H1 (cell line): Measurements from ENCODE around the gene MNAT1. TPM values are rescaled to one million over a fixed set of nuclear protein-coding genes. Genes with fewer than 3 reads are reported as not detected.
A peak's percentile ranks its signal among the peaks of the same experiment; 100 is the strongest.

ENCODE experiments used
- CTCF ChIA-PET: fragments of 300-600 bp; sonication (Branson Sonifier 250); formaldehyde crosslinking; loops from one replicate; lab custom pipeline; 2021; ENCODE audit not compliant: partially characterized antibody; lab: Charles Lee
- POLR2A ChIA-PET: fragments of 300-600 bp; sonication (Branson Sonifier 250); formaldehyde crosslinking; loops from one replicate; lab custom pipeline; 2021; ENCODE audit warnings: inconsistent platforms; ENCODE audit not compliant: partially characterized antibody; lab: Charles Lee
- DNase-seq, 2 experiments: peaks; one replicate each; pipeline versions ENCODE4 v3.0.0 to v3.0.0-alpha.2; 2010 to 2022; ENCODE audit warnings: low spot score in 2 of 2, low read depth in 1 of 2, mixed read lengths in 1 of 2
- FAIRE-seq: peaks from 2 replicates; lab custom pipeline; 2011; peaks lifted over from hg19 to GRCh38; lab: Jason Lieb, UNC
- H2AFZ ChIP-seq: 2 replicates; pipeline ENCODE4 v1.8.1; 2012; ENCODE audit warnings: low read length, inconsistent platforms
- H2AK5ac ChIP-seq: 2 replicates; pipeline ENCODE4 v1.6.1; 2013; ENCODE audit warnings: low read depth, low read length
- H2BK120ac ChIP-seq: replicated peaks from 2 replicates; pipeline ENCODE3; 2013; ENCODE audit warnings: low read depth, low read length, inconsistent platforms
- H2BK12ac ChIP-seq: 2 replicates; pipeline ENCODE4 v1.6.1; 2013; ENCODE audit warnings: low read depth, low read length
- H2BK15ac ChIP-seq: 2 replicates; pipeline ENCODE4 v1.6.1; 2013; ENCODE audit warnings: low read length
- H2BK20ac ChIP-seq: 2 replicates; pipeline ENCODE4 v1.6.1; 2013; ENCODE audit warnings: low read length
- H2BK5ac ChIP-seq: 2 replicates; pipeline ENCODE4 v1.6.1; 2013; ENCODE audit warnings: low read depth, low read length
- H3K14ac ChIP-seq: 2 replicates; pipeline ENCODE4 v1.6.1; 2013; ENCODE audit warnings: inconsistent platforms; ENCODE audit not compliant: insufficient read length
- H3K18ac ChIP-seq: 2 replicates; pipeline ENCODE4 v1.6.1; 2013; ENCODE audit warnings: low read length; ENCODE audit errors: extremely low read depth
- H3K23ac ChIP-seq: 2 replicates; pipeline ENCODE4 v1.6.1; 2013; ENCODE audit warnings: inconsistent platforms; ENCODE audit not compliant: insufficient read length
- H3K23me2 ChIP-seq: 2 replicates; pipeline ENCODE4 v1.6.1; 2013; ENCODE audit warnings: low read depth, low read length
- H3K27ac ChIP-seq: 2 replicates; pipeline ENCODE4 v1.6.1; 2011; ENCODE audit warnings: low read depth, low read length, inconsistent platforms
- H3K27me3 ChIP-seq, 4 experiments: replicated peaks in 1 of 4; 1 replicate in 1 of 4; 2 replicates in 3 of 4; pipeline versions ENCODE4 v1.6.1 to v1.8.1; 2011 to 2013; ENCODE audit warnings: low read length in 3 of 4, mild to moderate bottlenecking in 3 of 4, inconsistent platforms in 2 of 4, mixed read lengths in 2 of 4, moderate library complexity in 1 of 4; ENCODE audit not compliant: control insufficient read depth in 3 of 4, insufficient read depth in 3 of 4; ENCODE audit errors: extremely low read depth in 1 of 4
- H3K36me3 ChIP-seq, 4 experiments: 2 replicates each; pipeline versions ENCODE4 v1.6.1 to v1.8.1; 2011 to 2013; ENCODE audit warnings: mild to moderate bottlenecking in 4 of 4, low read length in 3 of 4, moderate library complexity in 2 of 4, control low read depth in 1 of 4, inconsistent platforms in 1 of 4; ENCODE audit not compliant: insufficient read depth in 4 of 4, control insufficient read depth in 2 of 4
- H3K4ac ChIP-seq: replicated peaks from 2 replicates; pipeline ENCODE3; 2013; ENCODE audit warnings: low read length, low read depth, mixed read lengths, inconsistent platforms; ENCODE audit not compliant: insufficient read length
- H3K4me1 ChIP-seq, 4 experiments: replicated peaks in 1 of 4; 1 replicate in 1 of 4; 2 replicates in 3 of 4; pipeline versions ENCODE4 v1.6.1 to v1.8.1; 2011 to 2013; ENCODE audit warnings: low read length in 3 of 4, inconsistent platforms in 2 of 4, mixed read lengths in 1 of 4; ENCODE audit not compliant: insufficient read depth in 4 of 4, control insufficient read depth in 3 of 4
- H3K4me2 ChIP-seq, 2 experiments: 2 replicates each; pipeline versions ENCODE4 v1.6.1 to v1.8.1; 2011 to 2013; ENCODE audit warnings: low read depth in 2 of 2, low read length in 2 of 2, control low read depth in 1 of 2, inconsistent platforms in 1 of 2, mild to moderate bottlenecking in 1 of 2; ENCODE audit not compliant: insufficient read depth in 1 of 2
- H3K4me3 ChIP-seq, 4 experiments: fragments of 200-600, 300-600 bp in 1 of 4; sonication (generic), shearing (Covaris generic), sonication (Bioruptor Twin) in 1 of 4; 2 replicates each; pipeline versions ENCODE4 v1.5.1 to v1.8.1; 2011 to 2016; ENCODE audit warnings: low read length in 4 of 4, low read depth in 3 of 4, control low read depth in 2 of 4, inconsistent platforms in 2 of 4, mild to moderate bottlenecking in 2 of 4, mixed read lengths in 1 of 4, moderate library complexity in 1 of 4; ENCODE audit not compliant: insufficient read depth in 2 of 4; ENCODE audit errors: extremely low read depth in 1 of 4
- H3K56ac ChIP-seq: replicated peaks from 2 replicates; pipeline ENCODE3; 2013; ENCODE audit warnings: low read depth, mild to moderate bottlenecking, mixed read lengths, low read length, inconsistent platforms; ENCODE audit not compliant: insufficient read length
- H3K79me1 ChIP-seq: 2 replicates; pipeline ENCODE4 v1.6.1; 2013; ENCODE audit warnings: low read depth, low read length, control low read depth
- H3K79me2 ChIP-seq, 2 experiments: 2 replicates each; pipeline versions ENCODE4 v1.6.1 to v1.8.1; 2012 to 2013; ENCODE audit warnings: low read length in 2 of 2, mild to moderate bottlenecking in 2 of 2, inconsistent platforms in 1 of 2; ENCODE audit not compliant: insufficient read depth in 2 of 2, control insufficient read depth in 1 of 2
- H3K9ac ChIP-seq, 4 experiments: replicated peaks in 1 of 4; 1 replicate in 1 of 4; 2 replicates in 3 of 4; pipeline versions ENCODE4 v1.6.1 to v1.8.1; 2011 to 2013; ENCODE audit warnings: low read depth in 3 of 4, low read length in 3 of 4, control low read depth in 2 of 4, mild to moderate bottlenecking in 2 of 4, moderate library complexity in 2 of 4, inconsistent platforms in 1 of 4; ENCODE audit errors: extremely low read depth in 1 of 4
- H3K9me3 ChIP-seq, 2 experiments: 2 replicates each; pipeline versions ENCODE4 v1.6.1 to v1.8.1; 2012 to 2013; ENCODE audit warnings: mild to moderate bottlenecking in 2 of 2, moderate library complexity in 2 of 2, control low read depth in 1 of 2, inconsistent platforms in 1 of 2, low read depth in 1 of 2, low read length in 1 of 2, mixed read lengths in 1 of 2; ENCODE audit not compliant: insufficient read depth in 2 of 2
- H4K20me1 ChIP-seq, 2 experiments: replicated peaks in 1 of 2; 2 replicates each; pipeline versions ENCODE3 to v1.8.1; 2011 to 2013; ENCODE audit warnings: inconsistent platforms in 2 of 2, low read length in 2 of 2, mild to moderate bottlenecking in 1 of 2; ENCODE audit not compliant: insufficient read depth in 2 of 2, control insufficient read depth in 1 of 2
- H4K5ac ChIP-seq: 2 replicates; pipeline ENCODE4 v1.6.1; 2013; ENCODE audit warnings: low read length, low read depth, mixed read lengths, inconsistent platforms; ENCODE audit not compliant: insufficient read length
- H4K8ac ChIP-seq: 2 replicates; pipeline ENCODE4 v1.8.0; 2013; ENCODE audit warnings: mild to moderate bottlenecking, moderate library complexity, low read length, inconsistent platforms; ENCODE audit not compliant: insufficient read depth; ENCODE audit errors: extremely low read depth
- H4K91ac ChIP-seq: replicated peaks from 2 replicates; pipeline ENCODE3; 2013; ENCODE audit warnings: low read length, mixed read lengths, inconsistent platforms; ENCODE audit not compliant: insufficient read length
- BCL11A ChIP-seq, 2 experiments: IDR thresholded peaks; one replicate each; pipeline ENCODE4 v1.6.1; 2011; ENCODE audit warnings: low read depth in 2 of 2, low read length in 2 of 2, mild to moderate bottlenecking in 2 of 2
- EZH2 ChIP-seq: fragments of 200-600 bp; sonication (generic); IDR thresholded peaks from 2 replicates; pipeline ENCODE4 v1.7.1; 2012; ENCODE audit warnings: low read depth, mild to moderate bottlenecking, moderate library complexity, low read length, inconsistent platforms; ENCODE audit not compliant: severe bottlenecking
- RBBP5 ChIP-seq: IDR thresholded peaks from 2 replicates; pipeline ENCODE4 v1.7.1; 2012; ENCODE audit warnings: low read depth, mild to moderate bottlenecking, inconsistent platforms, low read length, moderate library complexity, borderline replicate concordance
- SP4 ChIP-seq: IDR thresholded peaks from 2 replicates; pipeline ENCODE4 v1.6.1; 2012; ENCODE audit warnings: low read length, inconsistent platforms
- WGBS, 2 experiments: shearing (Covaris generic) in 1 of 2; methylation state at CpG; one replicate each; pipeline versions ENCODE4 v1.1.6 to v1.1.7; 2013 to 2015; ENCODE audit warnings: low lambda C conversion rate in 2 of 2, mixed read lengths in 2 of 2, inconsistent platforms in 1 of 2, low coverage in 1 of 2, missing lambda C conversion rate in 1 of 2; ENCODE audit not compliant: insufficient replicate concordance in 2 of 2, insufficient coverage in 1 of 2, insufficient read length in 1 of 2; ENCODE audit errors: extremely low coverage in 1 of 2, missing lambda C conversion rate in 1 of 2; 5-methylcytosine and 5-hydroxymethylcytosine counted together
- polyA plus RNA-seq, 7 experiments: library from polyadenylated mRNA; depleted of rRNA in 3 of 7; stranded (reverse) in 5 of 7; unstranded in 2 of 7; fragments of >200 nt in 5 of 7; fragments of 200-250 nt in 2 of 7; gene quantifications; 1 replicate in 5 of 7; 2 replicates in 1 of 7; 4 replicates in 1 of 7; pipeline versions ENCODE4 v1.2.1 to v1.2.3, GENCODE V29; 2011 to 2013; ENCODE audit warnings: missing spikeins in 2 of 7, mixed read lengths in 2 of 7
- total RNA-seq: library from RNA; stranded (reverse); fragmentation: NEBNext Ultra II Directional; extraction: Animal tissue kit (Norgen Biotek cat#: 25700); gene quantifications from 2 replicates; pipeline ENCODE4 v1.2.1, GENCODE V29; 2021

The MNAT1 gene
- total and polyA plus RNA-seq, 2 of the 8 experiments (the other 6 are each of a cell fraction or from before 2014, with no cell fraction given): 34.7 to 52.1 TPM

DNA sequence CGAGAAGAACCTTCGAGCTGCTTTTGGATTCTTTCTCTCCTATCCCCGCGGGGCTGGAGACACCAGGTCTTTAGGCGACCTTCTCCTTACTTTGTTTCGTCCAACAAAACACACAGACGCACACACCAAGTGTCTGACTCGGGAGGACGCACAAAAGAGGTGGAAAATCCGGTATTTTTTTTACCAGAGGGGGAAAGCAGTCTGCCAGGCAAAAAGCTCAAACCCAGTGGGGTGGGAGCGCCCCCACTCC is 12.5 kb upstream of the MNAT1 start:
- Histone ChIP-seq H4K91ac (no peak overlapping the region), H3K79me1 (peaks cover 13% of the 10 kb centered on the region), H3K18ac (no peak overlapping the region; the same call in 1 of the 2 replicates), H3K23ac (no peak overlapping the region), H3K9me3 (no peaks in the 10 kb centered on the region), H4K8ac (peak overlapping the region; percentile 85), H3K27ac (peak overlapping the region; percentile 50; the same call in 1 of the 2 replicates), H2BK120ac (peak overlapping the region; percentile 61), H3K36me3 (peaks cover 7 to 32% (median 16%) of the 10 kb centered on the region in 4 experiments), H3K23me2 (peaks cover 13% of the 10 kb centered on the region; the same call in 1 of the 2 replicates), H2BK20ac (no peak overlapping the region), H3K14ac (no peak overlapping the region), H2AFZ (no peak overlapping the region), H3K9ac (peak overlapping the region in 3 of 4 experiments; percentile 59 to 68 (median 62); a peak in 6 of 7 replicates), H2BK12ac (peak overlapping the region; percentile 44; the same call in 1 of the 2 replicates), H4K5ac (no peak overlapping the region), H3K79me2 (peaks cover 7 to 54% of the 10 kb centered on the region in 2 experiments), H3K27me3 (no peaks in the 10 kb centered on the region), H3K4me2 (peak overlapping the region; percentile 86 to 96), H2BK15ac (no peak overlapping the region), H3K4me3 (peak overlapping the region; percentile 76 to 99 (median 90)), H2AK5ac (no peak overlapping the region), H3K56ac (peak overlapping the region; percentile 5), H3K4ac (peak overlapping the region; percentile 74), H3K4me1 (peaks cover 2 to 7% (median 5%) of the 10 kb centered on the region in 4 experiments; a peak in 6 of 7 replicates), H4K20me1 (peaks cover 16% of the 10 kb centered on the region in 2 experiments), H2BK5ac (no peak overlapping the region)
- FAIRE-seq: no peak
- WGBS, 2 experiments: 1% methylated on average over 11 of the region's 11 CpGs; no CpG with 5 or more reads in 1 of the 2 experiments
- ChIA-PET POLR2A (interaction anchor here (0.7 to 3.2 kb wide), 11 partner anchors 9 to 523 kb away, joined by 3 to 21 read pairs (median 5); partner anchors contain the start of genes MNAT1, SLC38A6 and TRMT5), CTCF (interaction anchor here (1.5 to 2.2 kb wide), 4 partner anchors 32 to 83 kb away, joined by 3 to 11 read pairs (median 4); no protein-coding TSS in a partner anchor)
- TF ChIP-seq EZH2: peak; percentile 29
- TF ChIP-seq BCL11A (IDR thresholded peaks at IDR 0.05; ENCODE audit: low read depth in 2 of 2, low read length in 2 of 2): no peak
- TF ChIP-seq SP4: 0 out of 2 replicates have a peak, but pooled peaks have one; percentile 38
- peak; percentile 8; the same call in 1 of the 2 replicates for TF ChIP-seq RBBP5
- DNase-seq: no peak
